OCI-LY1 (cell line): Measurements from ENCODE around the gene RASIP1.

Source experiments
- CTCF ChIP-seq: fragments of 200-600 bp; sonication (generic), shearing (Covaris generic); IDR thresholded peaks from 2 replicates; pipeline ENCODE4 v1.5.1; 2017; ENCODE audit warnings: mild to moderate bottlenecking, antibody characterized with exemption, low read length, moderate library complexity, mixed read lengths
- EZH2 ChIP-seq: fragments of 200-600 bp; sonication (generic), shearing (Covaris generic); IDR thresholded peaks from 2 replicates; pipeline ENCODE4 v1.8.0; 2017; ENCODE audit warnings: borderline replicate concordance, mixed run types, mild to moderate bottlenecking, antibody characterized with exemption, low read length, moderate library complexity, mixed read lengths

GRCh38 chr19:48698046-48698445 is 42.4 kb downstream of the RASIP1 start:
- TF ChIP-seq EZH2 = no peak
- TF ChIP-seq CTCF = no peak
